Stimulated activated naive CD4-positive, alpha-beta T cell (primary cell): ENCODE results near the gene HIVEP2.

Source experiments
- DNase-seq, 6 experiments: peaks; one replicate each; lab custom pipeline; 2025; lab: John Stamatoyannopoulos, UW

The HIVEP2 gene

DNA sequence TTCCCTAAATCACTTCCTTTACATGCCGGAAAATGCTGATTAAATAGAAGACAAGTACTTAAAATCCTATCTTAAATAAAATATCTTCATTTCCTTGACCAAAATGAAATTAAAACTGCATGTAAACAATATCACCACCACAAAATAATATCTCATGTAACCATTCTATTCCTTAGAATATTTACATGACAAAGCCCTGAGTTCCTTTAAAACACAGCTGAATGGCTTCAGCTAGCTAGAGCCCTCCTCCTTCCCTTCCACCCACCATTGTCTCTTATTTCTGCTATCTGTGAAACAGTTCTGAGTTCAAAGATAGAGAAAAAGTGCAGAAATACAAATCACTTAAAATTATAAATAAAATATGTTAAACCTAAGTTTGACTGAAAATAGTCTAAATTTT, 103.1 kb downstream of the HIVEP2 start:
- DNase-seq = no peak

DNA sequence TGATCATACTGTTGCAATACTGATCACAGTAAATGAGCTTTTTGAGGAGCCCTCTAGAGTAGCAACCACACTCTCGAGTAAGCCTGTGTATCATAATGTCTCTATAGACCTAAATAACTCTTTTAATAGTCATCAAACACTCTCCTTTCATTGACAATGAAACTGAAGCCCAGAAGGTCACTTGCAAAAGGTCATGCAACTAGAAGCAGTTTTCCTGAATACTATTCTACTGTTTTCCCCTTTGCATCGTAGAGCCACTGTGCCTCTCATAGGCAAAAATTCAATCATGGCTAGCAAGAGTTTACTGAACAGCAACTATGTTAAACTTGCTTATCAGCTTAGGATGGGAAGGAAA, 105.3 kb downstream of the HIVEP2 start:
- DNase-seq = no peak

DNA sequence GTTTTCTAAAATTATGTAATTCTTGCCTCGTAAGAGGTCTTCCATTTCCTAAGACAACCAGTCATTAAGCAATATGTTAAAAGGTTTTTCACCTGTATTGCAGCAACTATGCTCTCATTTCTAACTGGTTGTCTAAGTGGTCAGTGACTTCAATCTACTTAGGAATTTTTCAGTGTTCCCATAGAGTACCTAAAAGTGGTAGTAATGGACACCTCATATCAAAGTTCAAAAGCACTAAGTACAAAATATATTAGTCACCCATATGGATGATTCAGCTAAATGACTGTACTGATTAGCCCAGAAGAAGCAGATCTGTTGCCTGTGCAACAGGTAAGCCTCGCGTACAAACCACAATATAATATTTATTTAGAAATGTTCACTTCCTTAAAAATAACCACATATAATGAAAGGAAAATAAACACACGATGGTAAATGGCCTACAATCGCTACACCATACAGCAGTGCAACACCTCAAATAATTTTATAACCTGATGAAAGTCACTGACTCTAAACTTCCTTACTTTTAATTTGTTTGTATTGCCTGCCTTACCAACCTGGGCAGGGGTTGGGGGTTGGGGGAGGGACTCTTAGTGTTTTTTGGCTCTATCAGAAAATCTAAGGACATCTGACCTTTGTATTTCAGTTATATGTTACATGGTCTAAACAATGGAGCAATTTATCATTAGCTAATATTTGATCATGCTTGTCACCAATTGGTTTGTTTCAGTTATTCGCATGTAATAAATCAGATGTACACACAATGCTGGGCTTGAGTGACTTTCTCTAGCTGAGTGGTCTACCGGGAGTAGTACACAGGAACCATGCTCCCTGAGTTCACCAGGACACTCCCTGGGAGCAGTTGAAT, 105.9 kb downstream of the HIVEP2 start:
- no peak for DNase-seq

DNA sequence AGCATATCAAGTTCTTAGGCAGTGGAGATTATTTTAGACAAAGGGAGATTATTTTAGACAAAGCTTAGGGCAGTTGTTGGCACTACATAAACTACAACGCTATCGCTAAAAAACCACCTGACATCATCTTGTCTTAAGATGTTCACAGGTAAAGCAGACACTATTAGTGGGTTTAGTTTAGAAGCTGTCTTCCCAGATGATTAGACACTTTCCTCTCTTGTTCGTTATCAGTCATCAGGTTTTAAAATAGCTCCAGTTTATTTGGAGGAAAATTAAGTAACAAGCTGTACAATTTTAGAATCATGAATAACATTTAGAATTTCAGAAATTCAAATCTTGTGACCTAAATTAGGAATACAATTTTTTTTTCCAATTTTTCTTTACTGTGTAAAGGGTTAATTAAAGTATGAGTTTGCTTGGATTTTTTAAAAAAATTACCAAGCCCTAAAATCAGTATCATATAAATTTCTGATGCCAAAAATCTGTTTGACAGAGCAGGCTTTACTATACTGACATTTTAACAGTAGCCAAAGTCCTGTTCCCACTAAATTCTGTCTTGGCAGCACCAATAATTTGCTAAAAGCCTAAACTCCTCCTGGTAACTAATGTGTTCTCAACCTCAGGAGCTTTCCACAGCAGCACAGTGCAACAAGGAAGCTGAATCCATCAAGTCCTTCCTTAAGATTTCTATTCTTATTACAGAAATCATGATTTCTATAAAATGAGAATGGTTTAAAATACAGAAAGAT, 109.0 kb downstream of the HIVEP2 start:
- DNase-seq = no peak

DNA sequence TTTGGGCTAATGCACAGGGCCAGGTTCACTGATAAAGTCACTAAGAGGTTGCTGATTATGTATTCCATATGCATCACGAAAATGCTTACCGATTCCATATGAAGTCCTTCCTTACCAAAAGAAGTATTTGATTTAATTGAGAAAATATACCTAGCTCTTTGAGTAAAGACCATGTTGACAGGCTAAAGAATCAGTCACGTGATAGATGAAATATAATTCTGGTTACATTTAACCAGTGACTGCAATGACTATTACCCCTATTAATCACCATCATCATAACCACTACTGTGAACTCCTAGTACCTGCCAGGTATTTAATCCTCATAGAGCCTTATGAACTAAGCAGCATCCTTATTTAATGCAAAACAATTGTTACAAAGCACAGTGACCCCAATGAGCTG, 110.1 kb downstream of the HIVEP2 start:
- DNase-seq = no peak

DNA sequence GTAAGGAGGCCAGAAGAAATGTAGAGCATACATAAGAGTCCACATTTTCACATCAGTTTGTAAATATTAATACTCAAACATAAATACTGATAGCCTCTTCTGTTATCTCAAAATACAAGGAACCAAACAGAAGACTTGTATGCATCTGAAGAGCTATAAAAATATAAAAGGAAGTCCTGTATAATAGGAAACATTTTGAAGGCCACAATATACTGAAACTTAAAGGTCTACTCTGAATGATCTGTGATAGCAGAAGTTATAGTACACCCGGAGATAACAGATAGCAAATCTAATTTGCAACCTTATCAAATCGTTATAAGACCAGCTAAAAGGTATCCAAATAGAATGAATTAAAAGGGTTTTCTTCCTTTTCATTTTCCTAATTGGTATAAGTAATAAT, 111.2 kb downstream of the HIVEP2 start:
- no peak for DNase-seq

DNA sequence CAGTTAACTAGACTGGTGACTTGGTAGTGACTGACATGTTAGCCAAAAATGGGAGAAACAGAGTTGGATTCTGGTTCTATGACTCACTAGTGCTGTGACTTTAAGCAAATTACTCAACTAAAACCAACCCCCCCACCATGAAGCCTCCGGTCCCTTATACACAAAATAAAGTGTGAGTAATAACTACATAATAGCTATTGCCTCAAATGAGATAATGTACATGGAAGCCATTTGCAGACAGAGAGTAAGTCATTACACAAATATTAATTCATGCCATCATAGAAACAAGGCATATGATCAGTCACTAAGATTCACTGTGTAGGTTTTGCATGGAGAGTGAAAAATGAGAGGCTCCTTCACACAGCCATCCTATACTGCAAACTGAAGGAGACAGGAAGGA, 111.9 kb downstream of the HIVEP2 start:
- no peak for DNase-seq

DNA sequence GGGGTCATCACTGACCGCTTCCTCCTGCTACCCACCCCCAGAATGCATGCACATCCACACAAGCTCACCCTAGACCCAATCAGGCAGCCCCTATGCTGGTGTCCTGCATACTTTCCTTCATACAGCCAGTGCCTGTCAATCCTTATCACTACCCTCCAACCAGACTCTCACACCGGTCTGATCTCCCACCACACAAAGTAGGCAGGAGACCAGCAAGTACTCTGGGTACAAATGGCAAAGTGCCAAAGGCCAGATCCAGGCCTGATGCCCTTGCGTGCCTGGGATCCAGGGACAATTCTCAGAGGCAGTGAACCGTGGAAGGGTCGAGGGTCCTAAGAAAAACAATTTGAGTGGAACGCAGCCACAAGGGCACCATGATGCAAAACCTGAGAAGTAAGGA, 114.2 kb downstream of the HIVEP2 start:
- DNase-seq = no peak

DNA sequence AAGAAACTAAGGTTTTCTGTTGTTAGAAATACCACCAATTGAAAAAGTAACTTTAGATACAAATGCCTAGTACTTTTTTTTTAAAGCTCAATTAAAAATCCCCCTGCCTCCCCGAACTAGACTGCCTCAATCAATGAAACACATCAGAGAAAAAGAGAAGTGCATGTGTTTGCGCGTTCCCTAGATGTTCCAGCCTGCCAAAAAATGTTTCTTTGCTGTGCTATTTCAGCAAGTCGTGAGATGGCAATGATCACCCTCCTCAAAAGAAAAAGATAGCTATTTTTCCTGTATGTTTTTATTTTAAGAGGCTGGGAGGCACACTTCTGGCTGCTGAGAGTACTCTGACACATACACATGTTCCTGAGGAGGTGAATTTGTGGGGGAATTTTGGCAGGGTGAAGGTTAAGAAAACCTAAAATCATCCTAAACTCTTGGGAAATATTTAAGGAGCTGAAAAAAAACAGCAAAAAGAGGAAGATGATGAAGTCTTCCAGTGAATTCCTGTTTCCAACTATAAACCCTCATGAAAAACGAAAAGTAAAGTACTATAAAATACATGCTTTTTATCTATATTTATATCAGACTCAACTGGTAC, 114.8 kb downstream of the HIVEP2 start:
- DNase-seq = no peak

DNA sequence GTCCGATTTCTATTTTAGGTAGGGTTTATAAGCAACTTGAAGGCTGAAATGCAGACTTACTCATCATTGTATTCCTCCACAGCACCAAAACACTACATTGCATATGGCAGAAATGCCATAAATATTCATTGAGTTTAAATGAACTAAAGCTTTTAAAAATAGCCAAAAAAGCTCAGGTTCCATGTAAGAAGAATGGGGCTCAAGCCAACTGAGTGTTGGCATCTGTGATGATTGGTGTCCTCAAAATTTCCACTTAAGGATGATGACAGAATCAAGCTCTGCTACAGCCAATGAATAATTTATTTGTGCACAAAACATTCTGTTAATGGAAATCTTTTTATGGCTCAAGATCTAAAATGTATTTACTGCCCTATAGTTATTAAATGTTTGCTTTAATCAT, 115.4 kb downstream of the HIVEP2 start:
- no peak for DNase-seq

DNA sequence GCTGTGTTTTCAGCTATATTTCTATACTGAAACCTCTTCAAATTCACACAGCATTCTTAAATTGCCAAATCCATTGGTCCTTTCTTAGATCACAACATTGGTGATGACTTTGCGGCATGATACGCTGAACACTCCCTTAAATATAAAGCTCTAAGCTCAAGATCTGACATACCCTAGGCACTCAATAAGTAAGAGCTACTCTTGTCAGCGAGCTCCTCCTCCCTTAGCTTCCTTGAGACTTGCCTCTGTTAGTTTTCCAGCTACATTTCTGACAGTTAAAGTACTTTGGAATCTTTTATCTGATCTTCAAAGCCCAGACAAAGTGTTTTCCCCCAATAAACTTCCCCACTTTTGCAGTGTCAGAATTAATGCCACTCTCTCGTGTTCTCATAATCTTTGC, 117.0 kb downstream of the HIVEP2 start:
- DNase-seq = no peak

DNA sequence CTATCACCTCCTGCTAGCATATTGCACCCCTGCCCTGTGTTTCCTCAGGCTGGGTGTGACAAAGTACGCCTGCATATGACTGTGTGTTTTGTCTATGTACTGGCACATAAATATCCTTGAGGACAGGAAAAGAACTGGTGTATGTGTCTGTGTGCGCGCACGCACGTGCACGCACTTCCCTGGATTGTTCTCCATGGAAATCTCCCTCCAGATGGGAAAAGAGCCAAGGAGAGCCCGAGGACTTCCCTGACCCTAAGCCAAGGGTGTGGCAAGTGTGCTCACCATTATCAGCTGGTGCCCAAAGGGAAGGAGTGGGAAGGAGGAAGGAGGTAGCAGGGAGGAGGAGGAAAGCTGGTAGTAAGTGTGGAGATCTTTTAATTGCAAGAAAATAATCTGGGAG, 117.6 kb downstream of the HIVEP2 start:
- DNase-seq = no peak

DNA sequence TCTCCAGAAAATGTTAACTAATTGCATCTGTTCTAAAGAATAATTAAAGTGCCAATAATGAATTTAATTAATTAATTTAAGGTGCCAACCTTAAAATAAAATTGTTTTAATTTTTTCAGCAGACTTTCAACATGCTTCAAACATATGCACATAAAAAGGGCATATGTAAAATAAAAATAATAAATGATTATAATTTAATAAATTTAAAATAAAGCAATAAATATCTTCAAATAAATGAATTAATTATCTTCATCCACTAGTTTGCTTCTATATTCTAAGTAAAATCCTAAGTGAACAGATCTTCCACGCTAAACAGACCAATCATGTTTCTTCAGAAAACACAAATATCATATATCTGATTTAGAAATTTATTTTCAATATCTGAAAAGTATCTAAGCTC, 119.2 kb downstream of the HIVEP2 start:
- DNase-seq = no peak

DNA sequence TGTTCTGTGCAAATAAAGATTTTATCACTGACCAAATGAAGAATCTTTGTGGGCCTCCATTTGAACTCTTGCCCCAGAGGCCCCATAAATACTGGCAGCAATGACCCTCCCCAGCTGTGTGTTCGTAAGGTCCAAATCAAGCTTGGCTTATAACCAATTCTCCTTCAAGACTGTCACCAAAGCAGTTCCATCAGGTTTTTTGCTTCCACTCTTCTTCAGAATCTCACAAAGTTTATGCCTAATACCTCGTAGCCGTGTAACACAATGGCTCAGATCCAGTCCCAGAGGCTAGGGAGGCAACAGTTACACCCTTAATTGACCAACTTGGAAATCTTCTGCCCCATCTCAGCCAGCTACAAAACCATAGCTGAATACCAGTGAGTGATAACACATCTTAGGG, 120.5 kb downstream of the HIVEP2 start:
- no peak for DNase-seq

DNA sequence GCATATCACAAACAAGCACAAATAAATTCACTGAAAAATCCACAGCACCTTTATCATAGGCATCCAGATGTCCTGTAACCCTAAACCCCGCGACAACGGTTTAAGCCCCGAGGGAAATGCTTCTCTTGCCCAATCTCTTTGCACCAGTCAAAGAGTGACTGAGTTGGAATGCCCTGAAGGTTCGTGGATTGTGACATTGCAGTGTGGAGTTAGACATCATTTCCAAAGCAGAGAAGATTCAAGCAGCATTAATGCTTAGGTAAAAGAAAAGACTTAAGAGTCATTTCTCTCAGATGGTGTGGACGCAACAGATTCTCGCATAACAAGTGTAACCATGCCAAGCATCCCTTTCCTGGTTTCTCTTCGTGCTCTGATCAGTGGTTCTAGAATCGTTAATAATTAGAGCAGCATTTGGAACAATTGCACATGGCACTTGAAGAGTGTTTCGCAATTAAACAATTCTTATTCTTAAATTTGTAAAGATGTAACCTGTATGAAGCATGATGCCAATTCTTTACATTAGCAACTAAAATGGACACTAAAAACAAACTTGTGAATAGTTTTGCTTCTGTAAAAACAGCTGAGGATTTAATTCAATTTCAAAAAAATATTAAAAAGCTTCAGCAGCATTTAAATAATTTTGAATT, 121.6 kb downstream of the HIVEP2 start:
- no peak for DNase-seq

DNA sequence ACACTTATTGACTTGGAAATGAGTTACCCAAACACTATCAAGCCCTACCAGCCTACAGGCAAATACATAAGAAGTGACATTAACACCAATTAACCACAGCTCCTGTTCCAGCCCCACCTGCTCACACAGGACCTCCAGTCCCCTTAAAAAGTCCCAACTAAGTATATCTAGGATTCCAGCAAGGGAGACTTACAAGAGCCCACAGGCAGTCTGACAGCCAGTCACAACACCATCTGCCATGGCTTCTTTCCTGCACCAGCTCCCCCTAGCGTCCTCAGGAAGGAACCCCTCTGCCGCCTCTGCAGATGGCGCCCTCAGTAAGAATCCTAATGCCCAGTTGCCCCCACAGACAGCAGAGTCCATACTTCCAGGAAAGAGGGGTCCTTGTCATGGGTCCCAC, 122.1 kb downstream of the HIVEP2 start:
- DNase-seq = no peak

DNA sequence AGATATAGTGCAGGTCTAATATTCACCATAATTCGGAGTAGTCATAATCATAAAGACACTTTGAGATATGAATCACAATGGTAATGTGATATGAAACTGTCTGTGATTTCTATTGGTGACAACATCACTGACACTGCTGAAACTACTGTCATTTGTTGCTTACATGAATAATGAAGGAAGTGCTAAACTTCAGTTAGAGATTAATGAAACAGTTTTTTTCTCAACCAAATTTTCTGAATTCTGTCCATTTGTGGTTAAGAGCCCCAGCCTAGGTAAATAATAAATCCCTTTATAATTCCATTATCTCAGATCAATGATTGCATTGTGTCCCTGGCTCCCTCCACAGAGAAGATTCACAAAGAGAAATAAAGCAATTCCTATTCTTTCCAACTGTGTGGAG, 122.6 kb downstream of the HIVEP2 start:
- no peak for DNase-seq

DNA sequence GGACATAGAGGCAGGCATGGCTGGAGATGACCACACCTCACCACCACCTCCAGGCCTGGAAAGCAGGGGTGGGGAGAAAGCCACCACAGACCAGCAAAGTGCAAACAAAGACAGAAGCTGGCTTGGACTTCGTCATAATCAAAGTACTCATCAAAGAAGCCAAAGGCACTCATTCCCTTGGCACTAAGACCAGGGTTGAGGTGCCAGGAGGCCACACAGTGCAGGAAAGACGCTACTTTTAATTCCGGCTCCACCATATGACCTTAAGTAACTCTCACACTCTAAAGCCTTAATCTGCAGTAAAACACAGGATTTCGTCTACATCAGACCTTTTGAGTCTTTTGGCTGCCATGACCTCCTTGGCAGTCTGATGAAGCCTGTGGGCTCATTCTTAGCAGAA, 123.1 kb downstream of the HIVEP2 start:
- no peak for DNase-seq

DNA sequence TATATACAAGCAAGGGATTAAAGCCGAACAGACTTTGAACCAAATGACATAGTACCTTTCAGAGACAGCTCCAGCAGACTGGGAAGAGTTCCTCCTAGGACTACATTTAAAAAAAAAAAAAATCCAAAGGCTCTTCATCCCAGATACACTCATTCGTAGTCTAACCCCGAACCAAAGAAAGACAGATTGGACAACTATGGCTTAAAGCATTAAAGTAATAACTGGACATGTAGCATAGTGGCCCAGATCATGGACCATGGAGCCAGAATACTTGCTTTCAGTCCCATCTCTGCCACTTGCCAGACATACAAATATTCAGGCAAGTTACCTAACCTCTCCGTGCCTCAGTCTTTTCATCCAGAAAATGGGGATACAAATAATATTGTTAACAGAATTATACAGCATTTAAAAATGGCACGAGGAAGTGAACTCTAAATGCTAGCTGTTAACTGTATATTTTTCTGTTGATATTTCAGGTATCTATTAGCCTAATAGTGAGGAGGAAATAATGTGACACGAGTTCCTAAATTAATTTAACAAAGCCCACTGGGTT, 123.7 kb downstream of the HIVEP2 start:
- no peak for DNase-seq

DNA sequence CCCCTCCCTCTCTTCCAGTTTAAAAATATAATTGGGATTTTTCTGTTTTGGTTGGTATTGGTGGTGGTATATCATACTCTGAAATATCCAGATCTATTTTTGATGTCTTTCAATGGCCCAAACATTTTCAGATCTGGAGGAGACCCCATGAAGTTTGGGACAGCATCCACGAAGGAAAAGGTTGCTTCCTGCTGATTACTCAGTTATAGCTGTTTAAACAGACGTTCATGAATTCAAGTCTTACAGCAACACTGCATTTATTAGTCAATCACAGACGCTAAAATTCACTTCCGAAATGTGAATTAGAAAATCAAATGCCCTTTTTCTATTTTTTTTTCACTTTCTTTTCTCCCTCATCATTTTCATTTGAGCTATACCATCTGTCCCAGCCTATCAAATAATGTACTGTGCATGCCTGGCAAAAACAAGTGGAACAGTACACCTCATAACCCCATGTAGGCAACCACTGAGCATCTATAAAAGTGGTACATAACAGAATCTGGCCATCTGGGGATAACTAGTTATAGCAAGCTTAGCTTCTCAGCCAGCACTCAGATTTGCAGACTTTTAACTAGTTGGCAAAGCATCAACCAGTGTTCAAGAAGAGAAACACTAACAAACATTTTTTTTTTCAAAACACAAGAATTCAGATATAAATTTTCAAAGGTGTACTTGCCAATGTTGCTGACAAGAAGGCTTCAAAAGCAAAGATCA, 124.5 kb downstream of the HIVEP2 start:
- peak in 3 of 6 experiments; percentile 22 to 26 (median 25) for DNase-seq

DNA sequence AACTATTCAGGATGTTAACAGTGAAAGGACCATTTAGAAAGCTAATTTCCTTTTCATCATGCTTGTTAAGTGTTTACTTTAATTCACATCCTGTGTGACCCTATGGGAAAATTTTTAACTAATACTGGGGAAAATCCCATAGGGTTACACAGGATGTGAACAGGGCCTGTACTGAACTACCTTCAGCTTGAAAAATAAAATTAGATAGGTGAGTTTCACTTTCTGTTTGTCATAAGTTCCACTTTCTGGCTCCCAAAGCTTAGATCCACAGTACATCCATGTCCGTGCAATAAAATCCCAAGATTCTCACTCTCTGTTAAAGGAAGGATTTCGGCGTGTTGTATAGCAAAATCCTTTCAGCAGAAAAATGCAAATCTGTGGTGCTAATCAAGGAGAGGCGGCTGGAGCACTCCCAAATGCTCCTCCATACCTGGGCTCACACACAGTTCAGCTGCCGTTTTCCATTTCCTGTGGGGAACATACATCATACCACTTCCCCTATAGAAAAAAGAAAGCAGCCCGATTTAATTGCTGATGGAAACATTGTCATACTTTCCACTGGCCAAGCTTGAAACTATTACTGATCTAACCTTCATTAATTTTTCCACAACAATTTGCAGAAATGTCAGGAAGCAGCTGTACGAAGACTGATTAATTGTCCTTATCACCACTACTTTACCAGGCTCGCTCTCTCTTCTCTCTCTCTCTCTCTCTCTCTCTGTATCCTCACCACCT, 125.2 kb downstream of the HIVEP2 start:
- peak in 5 of 6 experiments; percentile 11 to 61 (median 37) for DNase-seq
